ENCODE data around the gene NDEL1.

DNA sequence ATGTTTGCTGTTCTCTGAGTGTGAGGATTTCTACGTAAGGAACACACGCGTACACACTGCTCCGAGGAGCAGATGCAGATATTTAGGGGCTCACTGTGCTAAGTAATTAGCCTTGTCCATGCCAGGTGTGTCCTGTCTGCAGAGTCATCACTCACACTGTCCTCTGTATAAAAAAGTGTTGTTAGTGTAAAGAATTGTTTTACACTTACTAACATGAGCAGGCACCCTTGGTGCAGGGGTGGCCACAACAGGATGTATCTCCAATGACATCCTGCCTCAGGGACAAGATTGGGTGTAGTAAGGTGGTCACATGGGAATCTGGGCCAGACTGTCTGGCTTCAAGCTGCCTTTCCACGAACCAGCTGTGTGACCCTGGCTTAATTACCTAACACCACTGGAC, 63.9 kb downstream of the NDEL1 start:
- TF ChIP-seq YY1 (IDR thresholded peaks at IDR 0.05; ENCODE audit: insufficient read depth, insufficient read length) (no peak), ZNF274 (IDR thresholded peaks at IDR 0.05; ENCODE audit: low read depth, low read length) (no peak), SUZ12 (IDR thresholded peaks at IDR 0.05; ENCODE audit: extremely low read depth, insufficient read depth, insufficient read length) (no peak)

Measured in NT2/D1 (cell line).